GM19240 (cell line): ENCODE measurements around the gene NSMCE4A.
"Not testable (repeated sequence)": the region's sequence is repeated elsewhere in the genome, so short reads cannot be mapped to it uniquely, and the experiment has no call there.

Experiments
- DNase-seq: peaks from one replicate; pipeline ENCODE4 v3.0.0; 2011; ENCODE audit warnings: low spot score; ENCODE audit not compliant: insufficient read length

Gene NSMCE4A

GRCh38 chr10:121941532-121941931 lies 33.5 kb downstream of the NSMCE4A start:
- DNase-seq = no peak

DNA sequence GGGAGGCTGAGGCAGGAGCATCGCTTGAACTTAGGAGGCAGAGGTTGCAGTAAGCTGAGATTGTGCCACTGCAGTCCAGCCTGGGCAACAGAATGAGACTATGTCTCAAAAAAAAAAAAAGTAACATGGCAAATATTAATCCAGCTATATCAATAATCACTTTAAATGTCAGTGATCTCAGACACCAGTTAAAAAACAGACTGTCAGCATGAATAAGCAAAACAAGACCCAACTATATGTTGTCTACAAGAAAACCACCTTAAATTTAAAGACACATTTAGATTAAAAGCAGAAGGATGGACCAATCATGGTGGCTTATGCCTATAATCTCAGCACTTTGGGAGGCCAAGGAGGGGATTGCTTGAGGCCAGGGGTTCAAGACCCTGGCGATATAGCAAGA lies 38.7 kb downstream of the NSMCE4A start:
- no peak for DNase-seq

GRCh38 chr10:121935702-121936101 lies 39.3 kb downstream of the NSMCE4A start:
- no peak for DNase-seq

GRCh38 chr10:121930268-121931085 lies 44.5 kb downstream of the NSMCE4A start:
- DNase-seq = not testable (repeated sequence)

DNA sequence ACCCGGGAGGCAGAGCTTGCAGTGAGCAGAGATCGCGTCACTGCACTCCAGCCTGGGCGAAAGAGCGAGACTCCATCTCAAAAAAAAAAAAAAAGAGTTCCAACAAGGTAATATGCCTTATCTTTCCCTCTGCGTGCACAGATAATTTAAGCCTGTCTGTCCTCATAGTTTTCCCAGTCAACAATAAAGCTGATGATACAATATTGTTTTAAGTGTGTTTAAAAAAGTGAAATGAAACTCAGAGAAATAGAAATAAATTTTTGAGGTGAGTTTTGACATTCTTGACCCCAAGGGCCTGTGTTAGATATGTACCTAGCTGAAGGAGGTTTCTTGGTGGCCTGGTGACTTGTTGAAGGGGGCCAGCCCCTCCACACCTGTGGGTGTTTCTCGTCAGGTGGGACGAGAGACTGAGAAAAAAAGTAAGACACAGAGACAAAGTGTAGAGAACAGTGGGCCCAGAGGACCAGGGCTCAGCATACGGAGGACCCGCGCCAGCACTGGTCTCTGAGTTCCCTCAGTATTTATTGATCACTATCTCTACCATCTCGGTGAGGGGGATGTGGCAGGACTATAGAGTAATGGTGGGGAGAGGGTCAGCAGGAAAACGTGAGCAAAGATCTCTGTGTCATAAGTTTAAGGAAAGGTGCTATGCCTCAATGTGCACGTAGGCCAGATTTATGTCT lies 45.3 kb downstream of the NSMCE4A start:
- DNase-seq = not testable (repeated sequence)

GRCh38 chr10:121928528-121928884 lies 46.5 kb downstream of the NSMCE4A start:
- no peak for DNase-seq

- peak; percentile 60 for DNase-seq
These were observed 47.0 kb downstream of the NSMCE4A start, which contains the start of gene ATE1 for GRCh38 chr10:121927841-121928527. Gene ATE1 (minus strand): TSS chr10:121928031. CDS start chr10:121927949, 82 bp downstream.

- DNase-seq = no peak
These were observed 47.6 kb downstream of the NSMCE4A start for GRCh38 chr10:121927318-121927840.

DNA sequence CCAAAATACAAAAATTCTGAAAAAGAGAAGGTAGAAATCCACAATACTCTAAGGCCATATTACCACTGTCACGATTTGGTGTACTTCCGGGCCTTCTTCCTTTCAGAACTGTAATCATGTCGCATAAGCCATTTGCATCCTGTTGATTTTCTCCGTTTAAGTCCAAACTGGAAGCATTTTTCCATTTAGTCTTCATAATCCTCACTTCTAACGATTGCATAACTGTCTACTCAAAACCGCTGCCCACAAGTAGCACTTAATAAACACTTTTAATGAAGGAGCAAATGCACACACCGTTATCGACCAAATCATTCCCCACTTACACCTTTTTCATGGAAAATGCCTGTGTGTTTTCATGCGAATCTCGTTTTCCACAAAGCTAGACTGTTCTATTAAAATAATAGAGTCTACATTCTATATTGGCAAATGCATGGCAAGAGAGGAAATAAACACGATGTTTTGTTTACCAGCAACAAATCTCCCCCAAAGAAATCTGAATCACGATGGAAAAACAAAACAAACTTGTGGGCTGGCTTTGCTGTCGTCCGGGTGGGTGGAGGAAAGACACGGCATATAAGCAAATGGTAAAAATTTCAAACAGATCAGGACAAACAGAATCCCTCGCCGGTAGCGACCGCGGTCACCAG lies 48.2 kb downstream of the NSMCE4A start:
- DNase-seq = no peak

- no peak for DNase-seq
These were observed 48.9 kb downstream of the NSMCE4A start for GRCh38 chr10:121926157-121926556.

- DNase-seq = no peak
These were observed 53.6 kb downstream of the NSMCE4A start for GRCh38 chr10:121921238-121921931.

GRCh38 chr10:121919666-121920065 lies 55.4 kb downstream of the NSMCE4A start:
- DNase-seq = no peak

DNA sequence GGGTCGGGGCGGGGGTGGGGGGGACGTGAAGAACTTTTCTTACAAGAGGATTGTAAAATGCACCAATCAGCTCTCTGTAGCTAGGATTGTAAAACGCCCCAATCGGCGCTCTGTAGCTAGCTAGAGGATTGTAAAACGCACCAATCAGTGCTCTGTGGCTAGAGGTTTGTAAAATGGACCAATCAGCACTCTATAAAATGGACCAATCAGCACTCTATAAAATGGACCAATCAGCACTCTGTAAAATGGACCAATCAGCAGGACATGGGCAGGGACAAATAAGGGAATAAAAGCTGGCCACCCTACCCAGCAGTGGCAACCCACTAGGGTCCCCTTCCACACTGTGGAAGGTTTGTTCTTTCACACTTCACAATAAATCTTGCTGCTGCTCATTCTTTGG lies 56.2 kb downstream of the NSMCE4A start:
- DNase-seq = not testable (repeated sequence)

GRCh38 chr10:121914661-121915060 lies 60.4 kb downstream of the NSMCE4A start:
- no peak for DNase-seq

DNA sequence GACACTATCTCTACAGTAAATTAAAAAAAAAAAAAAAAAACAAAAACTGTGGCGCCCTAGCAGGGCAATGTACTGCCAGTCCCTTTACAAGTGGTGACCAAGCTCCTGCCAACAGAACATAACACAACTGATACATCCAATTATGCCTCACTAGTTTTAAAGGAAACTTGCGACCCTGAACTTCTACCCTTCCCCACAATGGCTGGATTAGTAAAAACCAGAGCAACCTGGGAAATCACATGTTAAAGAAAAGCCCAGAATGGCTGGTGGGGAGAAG lies 63.7 kb downstream of the NSMCE4A start:
- DNase-seq = no peak

GRCh38 chr10:121910673-121911420 lies 64.2 kb downstream of the NSMCE4A start:
- no peak for DNase-seq
